Caco-2 (cell line): ENCODE measurements around the gene IFI27L1. TPM values are rescaled to one million over a fixed set of nuclear protein-coding genes. Genes with fewer than 3 reads are reported as not detected.

Source experiments
- BruUV-seq: library from RNA; stranded (reverse); fragments of 400-500 nt; replicated peaks from 2 replicates; lab custom pipeline; 2021; lab: Mats Ljungman, UMichigan
- CTCF ChIA-PET: fragments of 300-600 bp; sonication (Branson Sonifier 250); formaldehyde crosslinking; loops from one replicate; lab custom pipeline; 2022; ENCODE audit warnings: antibody characterized with exemption; lab: Charles Lee
- POLR2A ChIA-PET: fragments of 300-600 bp; sonication (Branson Sonifier 250); formaldehyde crosslinking; loops from one replicate; lab custom pipeline; 2022; ENCODE audit warnings: antibody characterized with exemption; lab: Charles Lee
- DNase-seq, 2 experiments: peaks; one replicate each; pipeline versions ENCODE4 v3.0.0 to v3.0.0-alpha.2; 2020 to 2022
- H3K27me3 ChIP-seq: replicated peaks from 2 replicates; pipeline ENCODE4 v1.6.0; 2011; ENCODE audit warnings: low read length; ENCODE audit not compliant: control insufficient read depth, insufficient read depth
- H3K36me3 ChIP-seq: 2 replicates; pipeline ENCODE4 v1.5.1; 2011; ENCODE audit warnings: low read length; ENCODE audit not compliant: control insufficient read depth, insufficient read depth
- H3K4me1 ChIP-seq: fragments of 250-450 bp; sonication (Bioruptor Pico); 2 replicates; pipeline ENCODE4 v1.5.1; 2020; ENCODE audit warnings: mild to moderate bottlenecking
- H3K4me3 ChIP-seq: 2 replicates; pipeline ENCODE4 v1.5.1; 2011; ENCODE audit warnings: low read depth, mild to moderate bottlenecking, control low read depth, low read length
- H3K9me3 ChIP-seq: fragments of 250-450 bp; sonication (Bioruptor Pico); 2 replicates; pipeline ENCODE4 v1.5.1; 2020; ENCODE audit warnings: mild to moderate bottlenecking, moderate library complexity
- H3K27ac Mint-ChIP-seq: one replicate; pipeline ENCODE4 v1.8.0; 2022; ENCODE audit warnings: mixed read lengths; ENCODE audit not compliant: unreplicated experiment
- H3K27me3 Mint-ChIP-seq: one replicate; pipeline ENCODE4 v1.8.0; 2022; ENCODE audit warnings: mixed read lengths; ENCODE audit not compliant: insufficient read depth, unreplicated experiment
- H3K36me3 Mint-ChIP-seq: one replicate; pipeline ENCODE4 v1.8.0; 2022; ENCODE audit warnings: mild to moderate bottlenecking, mixed read lengths; ENCODE audit not compliant: insufficient read depth, unreplicated experiment
- H3K4me1 Mint-ChIP-seq: one replicate; pipeline ENCODE4 v1.8.0; 2022; ENCODE audit warnings: low read depth, mixed read lengths; ENCODE audit not compliant: unreplicated experiment
- H3K4me3 Mint-ChIP-seq: one replicate; pipeline ENCODE4 v1.8.0; 2022; ENCODE audit warnings: mild to moderate bottlenecking, moderate library complexity, mixed read lengths; ENCODE audit not compliant: unreplicated experiment
- H3K9me3 Mint-ChIP-seq: one replicate; pipeline ENCODE4 v1.8.0; 2022; ENCODE audit warnings: mixed read lengths; ENCODE audit not compliant: unreplicated experiment
- intact Hi-C: fragments of 100-400 bp; cut with micrococcal nuclease; formaldehyde crosslinking; loops from one replicate; pipeline ENCODE4 v1.10.0; 2022; ENCODE audit not compliant: unreplicated experiment
- total RNA-seq: library from RNA; stranded (reverse); gene quantifications from 2 replicates; pipeline ENCODE4 v1.2.3, GENCODE V29; 2022
- TF ChIP-seq, protein P1 (sequence below), 2 experiments: fragments of 200-600 bp in 1 of 2; IDR thresholded peaks; 1 replicate in 1 of 2; 2 replicates in 1 of 2; pipeline versions ENCODE4 v1.5.1 to v1.8.0; 2011 to 2022; ENCODE audit warnings: antibody characterized with exemption in 1 of 2, control low read depth in 1 of 2, inconsistent platforms in 1 of 2, low read depth in 1 of 2, low read length in 1 of 2, mild to moderate bottlenecking in 1 of 2, moderate library complexity in 1 of 2; ENCODE audit not compliant: insufficient read depth in 1 of 2, severe bottlenecking in 1 of 2, unreplicated experiment in 1 of 2

Gene IFI27L1
- total RNA-seq, 1 experiment from 2014 or later: 13.6 TPM

- no peaks in the 10 kb centered on the region for H3K27me3 Mint-ChIP-seq
- H3K9me3 ChIP-seq: no peaks in the 10 kb centered on the region
- no peak overlapping the region for H3K4me3 Mint-ChIP-seq
- H3K36me3 ChIP-seq: peaks cover 3% of the 10 kb centered on the region
- H3K4me1 Mint-ChIP-seq: no peaks in the 10 kb centered on the region
- H3K4me3 ChIP-seq: no peak overlapping the region
- H3K27ac Mint-ChIP-seq: no peak overlapping the region
- POLR2A ChIA-PET: interaction anchor here (1.0 kb wide), 1 partner anchor 29 kb away, joined by 3 read pairs; the partner anchor contains the start of genes DDX24 and IFI27L1
- H3K36me3 Mint-ChIP-seq: peaks cover 72% of the 10 kb centered on the region
- no peaks in the 10 kb centered on the region for H3K4me1 ChIP-seq
- CTCF ChIA-PET: interaction anchor here (1.5 to 3.1 kb wide), 2 partner anchors 76 to 84 kb away, joined by 4 to 28 read pairs; no protein-coding TSS in a partner anchor
- no TSS peak for BruUV-seq
- TF ChIP-seq, protein P1, sequence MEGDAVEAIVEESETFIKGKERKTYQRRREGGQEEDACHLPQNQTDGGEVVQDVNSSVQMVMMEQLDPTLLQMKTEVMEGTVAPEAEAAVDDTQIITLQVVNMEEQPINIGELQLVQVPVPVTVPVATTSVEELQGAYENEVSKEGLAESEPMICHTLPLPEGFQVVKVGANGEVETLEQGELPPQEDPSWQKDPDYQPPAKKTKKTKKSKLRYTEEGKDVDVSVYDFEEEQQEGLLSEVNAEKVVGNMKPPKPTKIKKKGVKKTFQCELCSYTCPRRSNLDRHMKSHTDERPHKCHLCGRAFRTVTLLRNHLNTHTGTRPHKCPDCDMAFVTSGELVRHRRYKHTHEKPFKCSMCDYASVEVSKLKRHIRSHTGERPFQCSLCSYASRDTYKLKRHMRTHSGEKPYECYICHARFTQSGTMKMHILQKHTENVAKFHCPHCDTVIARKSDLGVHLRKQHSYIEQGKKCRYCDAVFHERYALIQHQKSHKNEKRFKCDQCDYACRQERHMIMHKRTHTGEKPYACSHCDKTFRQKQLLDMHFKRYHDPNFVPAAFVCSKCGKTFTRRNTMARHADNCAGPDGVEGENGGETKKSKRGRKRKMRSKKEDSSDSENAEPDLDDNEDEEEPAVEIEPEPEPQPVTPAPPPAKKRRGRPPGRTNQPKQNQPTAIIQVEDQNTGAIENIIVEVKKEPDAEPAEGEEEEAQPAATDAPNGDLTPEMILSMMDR (IDR thresholded peaks at IDR 0.05; ENCODE audit: insufficient read depth in 1 of 2, low read depth in 1 of 2, low read length in 1 of 2, severe bottlenecking in 1 of 2, unreplicated experiment in 1 of 2): no peak
- H3K9me3 Mint-ChIP-seq: no peaks in the 10 kb centered on the region
- no peaks in the 10 kb centered on the region for H3K27me3 ChIP-seq
- DNase-seq: no peak
- intact Hi-C loops: no loop called here
Observed at GRCh38 chr14:94052199-94052598, 28.9 kb upstream of the IFI27L1 start.

DNA sequence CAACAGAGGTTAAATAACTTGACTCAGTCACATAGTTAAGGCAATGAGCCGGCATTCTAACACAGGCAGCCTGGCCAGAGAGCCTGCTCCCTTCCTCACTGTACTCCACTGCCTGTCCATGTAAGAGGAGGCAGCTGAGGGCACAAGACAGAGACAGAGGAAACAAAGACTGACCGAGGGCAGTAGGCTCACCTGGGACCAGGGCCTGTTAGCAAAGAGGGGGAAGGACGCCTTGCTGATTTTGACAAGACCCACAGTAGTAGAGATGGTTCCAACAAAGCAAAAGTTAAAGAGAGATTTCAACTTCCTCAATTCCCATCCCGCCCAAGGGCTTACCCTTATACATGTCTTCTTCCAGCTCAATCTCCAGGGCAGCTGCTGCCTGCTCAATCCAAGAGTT lies 28.4 kb upstream of the IFI27L1 start:
- Histone ChIP-seq H3K4me3 (no peak overlapping the region), H3K36me3 (peaks cover 3% of the 10 kb centered on the region), H3K4me1 (no peaks in the 10 kb centered on the region), H3K27me3 (no peaks in the 10 kb centered on the region), H3K9me3 (no peaks in the 10 kb centered on the region)
- TF ChIP-seq, protein P1 (IDR thresholded peaks at IDR 0.05; ENCODE audit: insufficient read depth in 1 of 2, low read depth in 1 of 2, low read length in 1 of 2, severe bottlenecking in 1 of 2, unreplicated experiment in 1 of 2): no peak
- H3K4me3 Mint-ChIP-seq: no peak overlapping the region
- no peak for DNase-seq
- H3K36me3 Mint-ChIP-seq: peaks cover 71% of the 10 kb centered on the region
- intact Hi-C loops: no loop called here
- ChIA-PET CTCF (interaction anchor here (3.1 kb wide), 1 partner anchor 84 kb away, joined by 28 read pairs; no protein-coding TSS in a partner anchor), POLR2A (interaction anchor here (1.0 kb wide), 1 partner anchor 29 kb away, joined by 3 read pairs; the partner anchor contains the start of genes DDX24 and IFI27L1)
- BruUV-seq: no TSS peak
- H3K9me3 Mint-ChIP-seq: no peaks in the 10 kb centered on the region
- H3K27me3 Mint-ChIP-seq: no peaks in the 10 kb centered on the region
- H3K27ac Mint-ChIP-seq: no peak overlapping the region
- no peaks in the 10 kb centered on the region for H3K4me1 Mint-ChIP-seq

GRCh38 chr14:94054401-94054800 lies 26.7 kb upstream of the IFI27L1 start:
- no TSS peak for BruUV-seq
- H3K27me3 ChIP-seq: no peaks in the 10 kb centered on the region
- intact Hi-C loops: no loop called here
- H3K4me3 ChIP-seq: no peak overlapping the region
- H3K27me3 Mint-ChIP-seq: no peaks in the 10 kb centered on the region
- no peaks in the 10 kb centered on the region for H3K4me1 Mint-ChIP-seq
- ChIA-PET POLR2A (no interaction called here), CTCF (no interaction called here)
- no peak for DNase-seq
- no peak overlapping the region for H3K27ac Mint-ChIP-seq
- H3K9me3 Mint-ChIP-seq: no peaks in the 10 kb centered on the region
- TF ChIP-seq, protein P1 (IDR thresholded peaks at IDR 0.05; ENCODE audit: insufficient read depth in 1 of 2, low read depth in 1 of 2, low read length in 1 of 2, severe bottlenecking in 1 of 2, unreplicated experiment in 1 of 2): no peak
- H3K36me3 Mint-ChIP-seq: peaks cover 73% of the 10 kb centered on the region
- no peaks in the 10 kb centered on the region for H3K4me1 ChIP-seq
- no peak overlapping the region for H3K4me3 Mint-ChIP-seq
- H3K9me3 ChIP-seq: no peaks in the 10 kb centered on the region
- peaks cover 3% of the 10 kb centered on the region for H3K36me3 ChIP-seq
